ENCODE measurements around the gene ELAVL4. TPM values are rescaled to one million over a fixed set of nuclear protein-coding genes. Genes with fewer than 3 reads are reported as not detected.

Gene ELAVL4
- total RNA-seq, result not detected in 2 replicates

DNA sequence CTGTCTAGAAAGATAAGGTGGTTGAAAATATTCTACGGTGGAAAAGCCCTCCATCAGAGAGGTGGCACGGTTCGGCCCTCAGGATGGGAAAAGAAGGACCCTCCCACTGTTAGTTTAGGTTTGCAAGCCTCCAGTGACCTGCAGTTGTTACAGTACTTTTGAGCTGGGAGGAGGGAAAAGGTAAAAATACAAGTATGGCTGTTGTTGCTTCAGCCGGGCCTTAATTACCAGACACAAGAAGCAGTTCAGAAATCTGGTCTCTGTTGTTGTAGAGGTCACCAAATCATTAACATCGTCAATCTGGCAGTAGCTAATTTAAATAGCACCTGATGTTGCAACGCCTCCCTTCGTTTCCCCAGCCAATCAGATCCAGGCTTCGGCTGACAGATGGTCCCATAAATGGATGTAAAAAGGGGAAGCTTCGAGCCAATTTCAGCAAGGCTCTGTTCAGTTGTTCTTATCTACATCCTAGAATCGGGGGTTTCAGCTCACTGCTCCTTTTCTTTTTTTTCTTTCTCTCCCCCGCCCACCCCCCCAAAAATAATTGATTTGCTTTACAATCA, at the start of gene ELAVL4:
ELAVL4 (plus strand) TSS at position 424 of the 563 bp plus-strand sequence. CDS start 270 bp downstream, outside the sequence.

Other genes with a start within 250 kb of the ELAVL4 start
- not detected in 2 replicates for gene AGBL4, start 85.0 kb upstream of the ELAVL4 start, total RNA-seq